WTC11 (cell line): ENCODE results near the gene NCAPH2. TPM values are rescaled to one million over a fixed set of nuclear protein-coding genes. Genes with fewer than 3 reads are reported as not detected.

Source experiments
- ATAC-seq: fragments of 200-7000 bp; cut with Tn5 transposase; 2 replicates; pipeline ENCODE4 v1.10.0; 2021; ENCODE audit warnings: mild to moderate bottlenecking, moderate library complexity
- CTCF ChIA-PET: fragments of 300-600 bp; sonication (Branson Sonifier 250); formaldehyde crosslinking; loops from one replicate; lab custom pipeline; 2021; ENCODE audit warnings: antibody characterized with exemption; lab: Charles Lee
- POLR2A ChIA-PET: fragments of 350-600 bp; sonication (Branson Sonifier 250); formaldehyde crosslinking; loops from one replicate; lab custom pipeline; 2021; ENCODE audit warnings: antibody characterized with exemption; lab: Charles Lee
- DNase-seq: peaks from one replicate; pipeline ENCODE4 v3.0.0; 2021; ENCODE audit warnings: low spot score
- H3K27ac Mint-ChIP-seq: 2 replicates; pipeline ENCODE4 v1.8.0; 2021; ENCODE audit warnings: mixed read lengths
- H3K27me3 Mint-ChIP-seq: 2 replicates; pipeline ENCODE4 v1.8.0; 2021; ENCODE audit warnings: low read depth, mild to moderate bottlenecking, moderate library complexity, mixed read lengths
- H3K36me3 Mint-ChIP-seq: 2 replicates; pipeline ENCODE4 v1.8.0; 2021; ENCODE audit warnings: mixed read lengths
- H3K4me1 Mint-ChIP-seq: 2 replicates; pipeline ENCODE4 v1.8.0; 2022; ENCODE audit warnings: mixed read lengths
- H3K4me3 Mint-ChIP-seq: 2 replicates; pipeline ENCODE4 v1.8.0; 2021; ENCODE audit warnings: mild to moderate bottlenecking, moderate library complexity, mixed read lengths
- H3K9me3 Mint-ChIP-seq: 2 replicates; pipeline ENCODE4 v1.8.0; 2021; ENCODE audit warnings: mixed read lengths
- ATF1 ChIP-seq: sonication (generic); formaldehyde crosslinking; IDR thresholded peaks from 2 replicates; pipeline ENCODE4 v1.8.1; 2023; ENCODE audit warnings: mild to moderate bottlenecking, moderate library complexity, missing genetic modification reagents
- CBFB ChIP-seq: sonication (generic); formaldehyde crosslinking; IDR thresholded peaks from 2 replicates; pipeline ENCODE4 v1.8.1; 2022; ENCODE audit warnings: mild to moderate bottlenecking, low read depth, missing genetic modification reagents
- E2F4 ChIP-seq: sonication (generic); formaldehyde crosslinking; IDR thresholded peaks from 2 replicates; pipeline ENCODE4 v1.8.1; 2022; ENCODE audit warnings: low read depth, mild to moderate bottlenecking, moderate library complexity, missing genetic modification reagents, borderline replicate concordance
- FOXK1 ChIP-seq: sonication (generic); formaldehyde crosslinking; IDR thresholded peaks from 2 replicates; pipeline ENCODE4 v1.8.0; 2022; ENCODE audit warnings: mild to moderate bottlenecking, moderate library complexity, missing genetic modification reagents
- GTF2I ChIP-seq: fragments of 250-450 bp; sonication (Bioruptor Pico); conservative IDR thresholded peaks from 2 replicates; pipeline ENCODE4 v1.4.0; 2021; ENCODE audit warnings: mild to moderate bottlenecking
- IRF1 ChIP-seq: sonication (generic); formaldehyde crosslinking; IDR thresholded peaks from 2 replicates; pipeline ENCODE4 v1.8.0; 2023; ENCODE audit warnings: missing genetic modification reagents
- JAZF1 ChIP-seq: fragments of 250-450 bp; sonication (Bioruptor Pico); IDR thresholded peaks from 2 replicates; pipeline ENCODE4 v1.9.0; 2021; ENCODE audit warnings: moderate library complexity, mild to moderate bottlenecking, inconsistent platforms
- NFYB ChIP-seq: sonication (generic); formaldehyde crosslinking; conservative IDR thresholded peaks from 2 replicates; pipeline ENCODE4 v1.8.0; 2022; ENCODE audit warnings: low read depth, missing genetic modification reagents
- NR1H2 ChIP-seq: sonication (generic); formaldehyde crosslinking; IDR thresholded peaks from 2 replicates; pipeline ENCODE4 v1.9.0; 2021; ENCODE audit warnings: mild to moderate bottlenecking, moderate library complexity, missing genetic modification reagents
- NR2C2 ChIP-seq: sonication (generic); formaldehyde crosslinking; IDR thresholded peaks from 2 replicates; pipeline ENCODE4 v1.8.0; 2022; ENCODE audit warnings: mild to moderate bottlenecking, missing genetic modification reagents
- NR3C1 ChIP-seq: sonication (generic); formaldehyde crosslinking; conservative IDR thresholded peaks from 2 replicates; pipeline ENCODE4 v1.8.1; 2023; ENCODE audit warnings: low read depth, mild to moderate bottlenecking, missing genetic modification reagents
- PREB ChIP-seq: sonication (generic); formaldehyde crosslinking; IDR thresholded peaks from 2 replicates; pipeline ENCODE4 v1.8.1; 2022; ENCODE audit warnings: mild to moderate bottlenecking, missing genetic modification reagents, moderate library complexity, borderline replicate concordance
- PRRX2 ChIP-seq: fragments of 250-450 bp; sonication (Bioruptor Pico); IDR thresholded peaks from 2 replicates; pipeline ENCODE4 v1.8.0; 2021; ENCODE audit warnings: mild to moderate bottlenecking
- RELA ChIP-seq: sonication (generic); formaldehyde crosslinking; IDR thresholded peaks from 2 replicates; pipeline ENCODE4 v1.8.1; 2022; ENCODE audit warnings: missing genetic modification reagents, mild to moderate bottlenecking, borderline replicate concordance
- SOX15 ChIP-seq: fragments of 250-450 bp; sonication (Bioruptor Pico); IDR thresholded peaks from 2 replicates; pipeline ENCODE4 v1.9.0; 2021; ENCODE audit warnings: mild to moderate bottlenecking
- TP53 ChIP-seq: sonication (generic); formaldehyde crosslinking; IDR thresholded peaks from 2 replicates; pipeline ENCODE4 v1.8.1; 2023; ENCODE audit warnings: mild to moderate bottlenecking, missing genetic modification reagents
- ZMAT4 ChIP-seq: fragments of 250-450 bp; sonication (Bioruptor Pico); IDR thresholded peaks from 2 replicates; pipeline ENCODE4 v1.9.0; 2021; ENCODE audit warnings: mild to moderate bottlenecking
- ZNF121 ChIP-seq: sonication (generic); formaldehyde crosslinking; IDR thresholded peaks from 2 replicates; pipeline ENCODE4 v1.8.0; 2023; ENCODE audit warnings: missing genetic modification reagents
- ZNF219 ChIP-seq: sonication (generic); formaldehyde crosslinking; IDR thresholded peaks from 2 replicates; pipeline ENCODE4 v1.8.0; 2023; ENCODE audit warnings: missing genetic modification reagents, mild to moderate bottlenecking, borderline replicate concordance
- ZNF232 ChIP-seq: sonication (generic); formaldehyde crosslinking; IDR thresholded peaks from 2 replicates; pipeline ENCODE4 v1.8.0; 2022; ENCODE audit warnings: mild to moderate bottlenecking, missing genetic modification reagents
- ZNF396 ChIP-seq: fragments of 250-450 bp; sonication (Bioruptor Pico); IDR thresholded peaks from 2 replicates; pipeline ENCODE4 v1.8.0; 2021; ENCODE audit warnings: mild to moderate bottlenecking, moderate library complexity, borderline replicate concordance
- ZSCAN18 ChIP-seq: fragments of 250-450 bp; sonication (Bioruptor Pico); IDR thresholded peaks from 2 replicates; pipeline ENCODE4 v2.1.2; 2022; ENCODE audit warnings: mild to moderate bottlenecking, moderate library complexity
- total RNA-seq: library from RNA; stranded (reverse); gene quantifications from 3 replicates; pipeline ENCODE4 v1.2.3, GENCODE V29; 2021
- TF ChIP-seq, protein P1 (sequence below): sonication (generic); formaldehyde crosslinking; IDR thresholded peaks from 2 replicates; pipeline ENCODE4 v1.8.0; 2022; ENCODE audit warnings: missing genetic modification reagents

Gene NCAPH2
- total RNA-seq, 1 experiment from 2014 or later = 78.4 TPM

DNA sequence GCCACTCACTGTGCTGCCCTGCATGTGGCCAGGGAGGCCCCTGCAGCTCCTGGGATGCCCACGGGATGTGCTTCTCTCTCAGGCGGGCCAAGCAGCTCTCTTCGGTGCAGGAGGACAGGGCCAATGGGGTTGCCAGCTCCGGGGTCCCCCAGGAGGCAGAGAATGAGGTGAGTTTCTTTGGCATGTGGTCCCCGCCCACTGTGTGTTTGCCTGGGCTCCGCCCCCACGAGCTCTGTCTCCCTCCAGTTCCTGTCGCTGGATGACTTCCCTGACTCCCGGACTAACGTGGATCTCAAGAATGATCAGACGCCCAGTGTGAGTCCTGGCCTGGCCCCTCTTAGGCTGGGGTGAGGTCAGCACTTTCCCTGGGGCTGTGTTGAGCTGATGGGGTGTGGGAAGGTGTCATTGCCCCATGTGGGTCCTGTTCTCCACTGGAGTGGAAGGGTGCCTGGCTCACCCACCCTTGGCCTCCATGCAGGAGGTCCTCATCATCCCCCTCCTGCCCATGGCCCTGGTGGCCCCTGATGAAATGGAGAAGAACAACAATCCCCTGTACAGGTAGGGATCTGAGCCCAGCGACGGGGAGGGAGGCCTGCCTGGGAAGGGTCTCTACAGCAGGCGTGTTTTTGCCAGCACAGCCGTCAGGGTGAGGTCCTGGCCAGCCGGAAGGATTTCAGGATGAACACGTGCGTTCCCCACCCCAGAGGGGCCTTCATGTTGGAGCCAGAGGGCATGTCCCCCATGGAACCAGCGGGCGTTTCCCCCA lies 9.7 kb downstream of the NCAPH2 start:
- Mint-ChIP-seq H3K27ac (no peak overlapping the region), H3K9me3 (no peaks in the 10 kb centered on the region), H3K27me3 (no peaks in the 10 kb centered on the region), H3K4me1 (no peaks in the 10 kb centered on the region), H3K4me3 (no peak overlapping the region), H3K36me3 (peaks cover 15% of the 10 kb centered on the region)
- POLR2A ChIA-PET = no interaction called here
- TF ChIP-seq NFYB (CRISPR knock-in tag) = no peak
- TF ChIP-seq IRF1 (CRISPR knock-in tag) = no peak
- TF ChIP-seq NR3C1 (CRISPR knock-in tag) = no peak
- no peak for TF ChIP-seq TP53 (CRISPR knock-in tag)
- TF ChIP-seq ZMAT4 = no peak
- TF ChIP-seq ZNF232 = no peak
- no peak for TF ChIP-seq PRRX2
- TF ChIP-seq CBFB (CRISPR knock-in tag) = no peak
- no peak for TF ChIP-seq ATF1
- no peak for TF ChIP-seq ZSCAN18 (CRISPR knock-in tag)
- TF ChIP-seq PREB (CRISPR knock-in tag) = no peak
- TF ChIP-seq NR2C2 (CRISPR knock-in tag) = no peak
- TF ChIP-seq, protein P1, sequence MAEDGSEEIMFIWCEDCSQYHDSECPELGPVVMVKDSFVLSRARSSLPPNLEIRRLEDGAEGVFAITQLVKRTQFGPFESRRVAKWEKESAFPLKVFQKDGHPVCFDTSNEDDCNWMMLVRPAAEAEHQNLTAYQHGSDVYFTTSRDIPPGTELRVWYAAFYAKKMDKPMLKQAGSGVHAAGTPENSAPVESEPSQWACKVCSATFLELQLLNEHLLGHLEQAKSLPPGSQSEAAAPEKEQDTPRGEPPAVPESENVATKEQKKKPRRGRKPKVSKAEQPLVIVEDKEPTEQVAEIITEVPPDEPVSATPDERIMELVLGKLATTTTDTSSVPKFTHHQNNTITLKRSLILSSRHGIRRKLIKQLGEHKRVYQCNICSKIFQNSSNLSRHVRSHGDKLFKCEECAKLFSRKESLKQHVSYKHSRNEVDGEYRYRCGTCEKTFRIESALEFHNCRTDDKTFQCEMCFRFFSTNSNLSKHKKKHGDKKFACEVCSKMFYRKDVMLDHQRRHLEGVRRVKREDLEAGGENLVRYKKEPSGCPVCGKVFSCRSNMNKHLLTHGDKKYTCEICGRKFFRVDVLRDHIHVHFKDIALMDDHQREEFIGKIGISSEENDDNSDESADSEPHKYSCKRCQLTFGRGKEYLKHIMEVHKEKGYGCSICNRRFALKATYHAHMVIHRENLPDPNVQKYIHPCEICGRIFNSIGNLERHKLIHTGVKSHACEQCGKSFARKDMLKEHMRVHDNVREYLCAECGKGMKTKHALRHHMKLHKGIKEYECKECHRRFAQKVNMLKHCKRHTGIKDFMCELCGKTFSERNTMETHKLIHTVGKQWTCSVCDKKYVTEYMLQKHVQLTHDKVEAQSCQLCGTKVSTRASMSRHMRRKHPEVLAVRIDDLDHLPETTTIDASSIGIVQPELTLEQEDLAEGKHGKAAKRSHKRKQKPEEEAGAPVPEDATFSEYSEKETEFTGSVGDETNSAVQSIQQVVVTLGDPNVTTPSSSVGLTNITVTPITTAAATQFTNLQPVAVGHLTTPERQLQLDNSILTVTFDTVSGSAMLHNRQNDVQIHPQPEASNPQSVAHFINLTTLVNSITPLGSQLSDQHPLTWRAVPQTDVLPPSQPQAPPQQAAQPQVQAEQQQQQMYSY (CRISPR knock-in tag) = no peak
- TF ChIP-seq JAZF1 (CRISPR knock-in tag) = no peak
- CTCF ChIA-PET = interaction anchor here (0.8 to 0.9 kb wide), 3 partner anchors 8 to 103 kb away, joined by 3 read pairs; partner anchors contain the start of gene SCO2
- ATAC-seq (peak; percentile 67), DNase-seq (no peak)

GRCh38 chr22:50518606-50519005 lies 10.6 kb downstream of the NCAPH2 start:
- Mint-ChIP-seq H3K27me3 (no peaks in the 10 kb centered on the region), H3K4me1 (no peaks in the 10 kb centered on the region), H3K36me3 (peaks cover 15% of the 10 kb centered on the region), H3K4me3 (no peak overlapping the region), H3K27ac (no peak overlapping the region), H3K9me3 (no peaks in the 10 kb centered on the region)
- no peak for ATAC-seq
- ChIA-PET POLR2A (no interaction called here), CTCF (interaction anchor here (0.9 to 1.3 kb wide), 2 partner anchors 15 to 44 kb away, joined by 3 read pairs; partner anchors contain the start of gene SYCE3)
- DNase-seq = no peak
- TF ChIP-seq E2F4 (CRISPR knock-in tag) (no peak), GTF2I (no peak), NR1H2 (CRISPR knock-in tag) (no peak), RELA (CRISPR knock-in tag) (no peak), ZNF396 (CRISPR knock-in tag) (no peak), FOXK1 (no peak), ZNF219 (CRISPR knock-in tag) (no peak), ZNF121 (no peak), SOX15 (CRISPR knock-in tag) (no peak)
- TF ChIP-seq, protein P1 (CRISPR knock-in tag) = no peak
